Left lung (tissue), 10 donors: Measurements from ENCODE around the gene IZUMO4. TPM values are rescaled to one million over a fixed set of nuclear protein-coding genes. Genes with fewer than 3 reads are reported as not detected.

Experiments used
- ATAC-seq: fragments of 200-7000 bp; cut with Tn5 transposase; one replicate; pipeline ENCODE4 v1.9.1; 2020; ENCODE audit warnings: moderate library complexity
- DNase-seq, 4 donors: peaks; one replicate each; pipeline ENCODE4 v3.0.0-alpha.2; 2013 to 2020
- H3K27ac ChIP-seq, 2 donors: fragments of 200-600 bp; sonication (generic) in 1 of 2; one replicate each; pipeline versions ENCODE4 v1.5.0 to v1.8.0; 2020 to 2021
- H3K27me3 ChIP-seq, 2 donors: fragments of 200-600 bp; sonication (generic) in 1 of 2; one replicate each; pipeline versions ENCODE4 v1.5.0 to v1.8.0; 2020 to 2021
- H3K36me3 ChIP-seq, 2 donors: fragments of 200-600 bp; sonication (generic) in 1 of 2; one replicate each; pipeline versions ENCODE4 v1.5.0 to v1.8.0; 2020 to 2021
- H3K4me1 ChIP-seq, 2 donors: fragments of 200-600 bp; one replicate each; pipeline ENCODE4 v1.8.0; 2021
- H3K4me3 ChIP-seq, 2 donors: fragments of 200-600 bp; sonication (generic) in 1 of 2; one replicate each; pipeline versions ENCODE4 v1.5.0 to v1.8.0; 2020 to 2021; ENCODE audit warnings: mild to moderate bottlenecking in 1 of 2
- H3K9me3 ChIP-seq, 2 donors: fragments of 200-600 bp; sonication (generic) in 1 of 2; one replicate each; pipeline versions ENCODE4 v1.5.0 to v1.8.0; 2020 to 2021
- CTCF ChIP-seq, 2 donors: fragments of 200-600 bp; sonication (generic) in 1 of 2; IDR thresholded peaks; one replicate each; pipeline versions ENCODE4 v1.5.0 to v1.8.0; 2021; ENCODE audit warnings: antibody characterized with exemption in 2 of 2
- intact Hi-C, 2 donors: fragments of 100-400 bp; cut with DNase I; formaldehyde crosslinking; loops; one replicate each; pipeline versions ENCODE4 v1.11.2 to v1.14.2; 2022
- polyA plus RNA-seq, 6 donors: library from polyadenylated mRNA; unstranded; fragments of 120-200 nt; gene quantifications; one replicate each; pipeline ENCODE4 v1.2.1, GENCODE V29; 2013; ENCODE audit not compliant: insufficient read length in 6 of 6
- total RNA-seq, 2 donors: library from RNA; stranded (reverse); fragmentation: NEBNext Ultra II Directional; extraction: Animal tissue kit (Norgen Biotek cat#: 25700); gene quantifications; one replicate each; pipeline ENCODE4 v1.2.1, GENCODE V29; 2021
- donor health status: DM: no; HTN: yes; CAD: no.
- donor health status: DM: no; HTN: no; CAD: no.

IZUMO4 gene
- total and polyA plus RNA-seq, 8 donors, result 2.6 to 8.5 (median 5.9) TPM

- H3K4me1 ChIP-seq, result no peaks in the 10 kb centered on the region
- no peak for ATAC-seq
- no peak for DNase-seq
- H3K4me3 ChIP-seq, result no peak overlapping the region
- intact Hi-C loops, result no loop called here
- no peak for TF ChIP-seq CTCF (IDR thresholded peaks at IDR 0.05)
- H3K27ac ChIP-seq, result no peak overlapping the region
- H3K36me3 ChIP-seq, result peaks cover 0 to 100% of the 10 kb centered on the region in 2 donors
- no peaks in the 10 kb centered on the region for H3K9me3 ChIP-seq
- H3K27me3 ChIP-seq, result no peaks in the 10 kb centered on the region
Measured at GRCh38 chr19:2111886-2112285, 15.2 kb downstream of the IZUMO4 start.

- Histone ChIP-seq H3K27ac (no peak overlapping the region), H3K27me3 (no peaks in the 10 kb centered on the region), H3K9me3 (no peaks in the 10 kb centered on the region), H3K36me3 (peaks cover 0 to 100% of the 10 kb centered on the region in 2 donors), H3K4me3 (no peak overlapping the region), H3K4me1 (no peaks in the 10 kb centered on the region)
- no peak for ATAC-seq
- intact Hi-C loops, result no loop called here
- no peak for DNase-seq
- TF ChIP-seq CTCF (IDR thresholded peaks at IDR 0.05), result no peak
Measured at GRCh38 chr19:2112516-2113320, 16.0 kb downstream of the IZUMO4 start.

GRCh38 chr19:2113439-2114211, 16.9 kb downstream of the IZUMO4 start:
- intact Hi-C loops, result no loop called here
- no peak for ATAC-seq
- no peak for DNase-seq
- Histone ChIP-seq H3K27me3 (no peaks in the 10 kb centered on the region), H3K9me3 (no peaks in the 10 kb centered on the region), H3K4me1 (no peaks in the 10 kb centered on the region), H3K27ac (no peak overlapping the region), H3K4me3 (no peak overlapping the region), H3K36me3 (peaks cover 0 to 100% of the 10 kb centered on the region in 2 donors)
- TF ChIP-seq CTCF (IDR thresholded peaks at IDR 0.05), result no peak

GRCh38 chr19:2114218-2114617, 17.5 kb downstream of the IZUMO4 start:
- Histone ChIP-seq H3K4me1 (no peaks in the 10 kb centered on the region), H3K27ac (no peak overlapping the region), H3K36me3 (peaks cover 0 to 100% of the 10 kb centered on the region in 2 donors), H3K27me3 (no peaks in the 10 kb centered on the region), H3K4me3 (no peak overlapping the region), H3K9me3 (no peaks in the 10 kb centered on the region)
- intact Hi-C loops, result no loop called here
- DNase-seq, result no peak
- TF ChIP-seq CTCF (IDR thresholded peaks at IDR 0.05), result no peak
- no peak for ATAC-seq

- H3K36me3 ChIP-seq, result peaks cover 0 to 100% of the 10 kb centered on the region in 2 donors
- no peak overlapping the region for H3K27ac ChIP-seq
- no peaks in the 10 kb centered on the region for H3K27me3 ChIP-seq
- DNase-seq (no peak), ATAC-seq (no peak)
- H3K9me3 ChIP-seq, result no peaks in the 10 kb centered on the region
- no peak for TF ChIP-seq CTCF (IDR thresholded peaks at IDR 0.05)
- H3K4me1 ChIP-seq, result no peaks in the 10 kb centered on the region
- H3K4me3 ChIP-seq, result no peak overlapping the region
- intact Hi-C loops, result no loop called here
Measured at GRCh38 chr19:2114821-2115220, 18.1 kb downstream of the IZUMO4 start.
